ENCODE measurements around the gene PSEN2. TPM values are rescaled to one million over a fixed set of nuclear protein-coding genes. Genes with fewer than 3 reads are reported as not detected.

Gene PSEN2
- total and polyA plus RNA-seq, 2 donors (not counting 1 experiment from before 2014, with no cell fraction given): 19.5 to 41.8 TPM

GRCh38 chr1:226890331-226891108, 20.1 kb downstream of the PSEN2 start:
- DNase-seq (ENCODE audit: low read depth in 2 of 2): no peak
- Histone ChIP-seq H3K9ac (ENCODE audit: insufficient read depth, low read length) (no peak overlapping the region), H3K36me3 (ENCODE audit: control insufficient read depth, insufficient read depth, low read length) (peaks cover 3% of the 10 kb centered on the region), H3K4me2 (ENCODE audit: extremely low read depth, insufficient read depth, low read length) (no peak overlapping the region), H3K9me3 (ENCODE audit: control insufficient read depth, insufficient read depth, low read depth, low read length) (no peaks in the 10 kb centered on the region), H4K20me1 (ENCODE audit: control insufficient read depth, extremely low read depth, insufficient read depth, low read length) (no peaks in the 10 kb centered on the region), H2AFZ (ENCODE audit: low read length) (no peak overlapping the region), H3K4me3 (replicated peaks in 1 of 4; ENCODE audit: control extremely low read depth in 1 of 4, insufficient read depth in 1 of 4, low read depth in 3 of 4, low read length in 4 of 4) (no peak overlapping the region), H3K27ac (ENCODE audit: insufficient read depth, low read length) (no peak overlapping the region), H3K4me1 (ENCODE audit: control insufficient read depth, extremely low read depth, insufficient read depth, low read length) (no peaks in the 10 kb centered on the region), H3K79me2 (ENCODE audit: control insufficient read depth, insufficient read depth, low read length) (no peaks in the 10 kb centered on the region), H3K27me3 (ENCODE audit: control insufficient read depth, insufficient read depth, low read length) (no peaks in the 10 kb centered on the region)
- TF ChIP-seq CTCF (conservative IDR thresholded peaks at IDR 0.05 in 1 of 2, IDR thresholded peaks at IDR 0.05 in 1 of 2; ENCODE audit: low read depth in 1 of 2, low read length in 2 of 2): no peak
- no peak for TF ChIP-seq EZH2 (IDR thresholded peaks at IDR 0.05; ENCODE audit: low read length, missing control alignments)

- TF ChIP-seq CTCF (conservative IDR thresholded peaks at IDR 0.05 in 1 of 2, IDR thresholded peaks at IDR 0.05 in 1 of 2; ENCODE audit: low read depth in 1 of 2, low read length in 2 of 2): no peak
- TF ChIP-seq EZH2 (IDR thresholded peaks at IDR 0.05; ENCODE audit: low read length, missing control alignments): no peak
- Histone ChIP-seq H3K4me2 (ENCODE audit: extremely low read depth, insufficient read depth, low read length) (no peak overlapping the region), H3K4me1 (ENCODE audit: control insufficient read depth, extremely low read depth, insufficient read depth, low read length) (no peaks in the 10 kb centered on the region), H3K79me2 (ENCODE audit: control insufficient read depth, insufficient read depth, low read length) (no peaks in the 10 kb centered on the region), H3K4me3 (replicated peaks in 1 of 4; ENCODE audit: control extremely low read depth in 1 of 4, insufficient read depth in 1 of 4, low read depth in 3 of 4, low read length in 4 of 4) (no peak overlapping the region), H4K20me1 (ENCODE audit: control insufficient read depth, extremely low read depth, insufficient read depth, low read length) (no peaks in the 10 kb centered on the region), H3K27me3 (ENCODE audit: control insufficient read depth, insufficient read depth, low read length) (no peaks in the 10 kb centered on the region), H3K9me3 (ENCODE audit: control insufficient read depth, insufficient read depth, low read depth, low read length) (no peaks in the 10 kb centered on the region), H3K27ac (ENCODE audit: insufficient read depth, low read length) (no peak overlapping the region), H2AFZ (ENCODE audit: low read length) (no peak overlapping the region), H3K36me3 (ENCODE audit: control insufficient read depth, insufficient read depth, low read length) (peaks cover 3% of the 10 kb centered on the region), H3K9ac (ENCODE audit: insufficient read depth, low read length) (no peak overlapping the region)
- DNase-seq (ENCODE audit: low read depth in 2 of 2): no peak
Measured at GRCh38 chr1:226891346-226891745, 20.9 kb downstream of the PSEN2 start.

GRCh38 chr1:226891846-226892523, 21.6 kb downstream of the PSEN2 start:
- Histone ChIP-seq H3K4me3 (replicated peaks in 1 of 4; ENCODE audit: control extremely low read depth in 1 of 4, insufficient read depth in 1 of 4, low read depth in 3 of 4, low read length in 4 of 4) (no peak overlapping the region), H3K27me3 (ENCODE audit: control insufficient read depth, insufficient read depth, low read length) (no peaks in the 10 kb centered on the region), H3K4me1 (ENCODE audit: control insufficient read depth, extremely low read depth, insufficient read depth, low read length) (no peaks in the 10 kb centered on the region), H3K36me3 (ENCODE audit: control insufficient read depth, insufficient read depth, low read length) (peaks cover 3% of the 10 kb centered on the region), H3K27ac (ENCODE audit: insufficient read depth, low read length) (no peak overlapping the region), H3K9me3 (ENCODE audit: control insufficient read depth, insufficient read depth, low read depth, low read length) (no peaks in the 10 kb centered on the region), H2AFZ (ENCODE audit: low read length) (no peak overlapping the region), H3K9ac (ENCODE audit: insufficient read depth, low read length) (no peak overlapping the region), H3K4me2 (ENCODE audit: extremely low read depth, insufficient read depth, low read length) (no peak overlapping the region), H4K20me1 (ENCODE audit: control insufficient read depth, extremely low read depth, insufficient read depth, low read length) (no peaks in the 10 kb centered on the region), H3K79me2 (ENCODE audit: control insufficient read depth, insufficient read depth, low read length) (no peaks in the 10 kb centered on the region)
- DNase-seq (ENCODE audit: low read depth in 2 of 2): peak in 1 of 2 donors; percentile 18
- TF ChIP-seq EZH2 (IDR thresholded peaks at IDR 0.05; ENCODE audit: low read length, missing control alignments) (no peak), CTCF (conservative IDR thresholded peaks at IDR 0.05 in 1 of 2, IDR thresholded peaks at IDR 0.05 in 1 of 2; ENCODE audit: low read depth in 1 of 2, low read length in 2 of 2) (no peak)
